Fibroblast of the aortic adventitia (primary cell): Measurements from ENCODE around the gene PAQR8. TPM values are rescaled to one million over a fixed set of nuclear protein-coding genes. Genes with fewer than 3 reads are reported as not detected.

ENCODE experiments used
- DNase-seq: peaks from one replicate; pipeline ENCODE4 v3.0.0-alpha.2; 2010; ENCODE audit warnings: low read depth
- H3K4me3 ChIP-seq: 2 replicates; pipeline ENCODE4 v1.5.1; 2011; ENCODE audit warnings: low read depth, mild to moderate bottlenecking, control low read depth, low read length, moderate library complexity
- total RNA-seq: library from RNA; depleted of rRNA; stranded (reverse); fragments of >200 nt; gene quantifications from 2 replicates; pipeline ENCODE4 v1.2.3, GENCODE V29; 2012; ENCODE audit warnings: low replicate concordance
- TF ChIP-seq, protein P1 (sequence below): IDR thresholded peaks from 2 replicates; pipeline ENCODE4 v1.5.1; 2011; ENCODE audit warnings: mild to moderate bottlenecking, low read length, control low read depth, inconsistent platforms; ENCODE audit not compliant: insufficient read depth

PAQR8 gene
- total RNA-seq, 1 donor, result 8.6 TPM

DNA sequence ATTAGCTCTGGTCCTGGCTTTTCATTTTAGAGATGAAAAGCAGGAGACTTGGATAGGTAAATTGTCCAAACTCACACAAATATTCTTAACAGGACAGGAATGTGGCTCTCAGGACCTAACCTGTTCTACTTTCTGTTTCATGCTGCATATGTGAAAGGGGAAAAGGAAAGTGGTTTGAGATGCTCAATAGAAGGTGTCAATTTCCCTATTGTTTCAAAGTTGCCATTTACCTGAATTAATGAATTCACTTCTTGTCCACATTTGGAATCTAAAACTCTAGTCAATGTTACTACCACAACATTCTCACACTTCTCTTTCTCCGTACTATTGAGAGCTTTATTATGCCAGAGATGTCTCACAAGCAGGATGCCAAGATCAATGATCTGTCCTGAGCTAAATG, 53.4 kb downstream of the PAQR8 start:
- TF ChIP-seq, protein P1, sequence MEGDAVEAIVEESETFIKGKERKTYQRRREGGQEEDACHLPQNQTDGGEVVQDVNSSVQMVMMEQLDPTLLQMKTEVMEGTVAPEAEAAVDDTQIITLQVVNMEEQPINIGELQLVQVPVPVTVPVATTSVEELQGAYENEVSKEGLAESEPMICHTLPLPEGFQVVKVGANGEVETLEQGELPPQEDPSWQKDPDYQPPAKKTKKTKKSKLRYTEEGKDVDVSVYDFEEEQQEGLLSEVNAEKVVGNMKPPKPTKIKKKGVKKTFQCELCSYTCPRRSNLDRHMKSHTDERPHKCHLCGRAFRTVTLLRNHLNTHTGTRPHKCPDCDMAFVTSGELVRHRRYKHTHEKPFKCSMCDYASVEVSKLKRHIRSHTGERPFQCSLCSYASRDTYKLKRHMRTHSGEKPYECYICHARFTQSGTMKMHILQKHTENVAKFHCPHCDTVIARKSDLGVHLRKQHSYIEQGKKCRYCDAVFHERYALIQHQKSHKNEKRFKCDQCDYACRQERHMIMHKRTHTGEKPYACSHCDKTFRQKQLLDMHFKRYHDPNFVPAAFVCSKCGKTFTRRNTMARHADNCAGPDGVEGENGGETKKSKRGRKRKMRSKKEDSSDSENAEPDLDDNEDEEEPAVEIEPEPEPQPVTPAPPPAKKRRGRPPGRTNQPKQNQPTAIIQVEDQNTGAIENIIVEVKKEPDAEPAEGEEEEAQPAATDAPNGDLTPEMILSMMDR, result no peak
- no peak overlapping the region for H3K4me3 ChIP-seq
- DNase-seq, result no peak

DNA sequence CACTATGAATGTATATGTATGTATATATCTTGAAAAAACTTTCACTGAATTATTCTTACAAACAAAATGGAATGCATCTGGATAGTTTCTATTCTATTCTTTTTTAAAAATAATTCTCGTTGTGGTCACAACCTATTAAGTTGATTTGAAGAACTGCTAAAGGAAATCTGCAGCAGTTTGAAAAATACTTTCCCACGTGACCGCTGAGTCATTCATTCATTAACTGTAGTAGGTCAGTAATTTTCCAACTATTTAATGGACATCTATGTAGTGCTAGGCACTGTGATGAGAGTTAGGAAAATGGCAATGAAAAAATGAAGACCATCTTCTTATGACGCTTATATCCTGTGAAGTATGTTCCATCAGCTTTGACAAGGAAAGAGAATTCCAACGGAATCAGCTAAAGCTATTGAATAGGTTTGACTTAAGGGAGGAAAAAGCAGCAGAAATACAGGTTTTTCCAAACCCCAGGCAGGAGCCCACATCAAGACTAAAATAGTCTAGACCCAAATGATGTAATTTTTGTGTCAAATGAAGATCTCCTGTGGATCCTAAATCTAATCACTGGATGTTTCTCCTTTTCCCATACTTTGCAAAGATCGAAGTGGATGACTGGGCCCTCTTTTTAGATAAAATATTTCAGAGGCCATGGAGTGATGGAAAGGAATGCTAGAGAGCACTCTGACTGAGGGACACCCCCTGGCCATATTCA, 54.1 kb downstream of the PAQR8 start:
- TF ChIP-seq, protein P1, result no peak
- DNase-seq, result peak; percentile 45
- no peak overlapping the region for H3K4me3 ChIP-seq

- peak; percentile 90 for DNase-seq
- TF ChIP-seq, protein P1, result peak; percentile 81
- H3K4me3 ChIP-seq, result no peak overlapping the region
These were observed 54.7 kb downstream of the PAQR8 start for GRCh38 chr6:52416629-52417151.

- DNase-seq, result peak; percentile 94
- H3K4me3 ChIP-seq, result peak overlapping the region; percentile 20
- TF ChIP-seq, protein P1, result no peak
These were observed 55.7 kb downstream of the PAQR8 start for GRCh38 chr6:52417675-52418111.

- TF ChIP-seq, protein P1, result no peak
- H3K4me3 ChIP-seq, result no peak overlapping the region
- DNase-seq, result no peak
These were observed 56.7 kb downstream of the PAQR8 start for GRCh38 chr6:52418606-52419005.

GRCh38 chr6:52419809-52420667, 58.1 kb downstream of the PAQR8 start, which contains the start of gene EFHC1:
EFHC1 (plus strand) TSS chr6:52420342; CDS start chr6:52420411, 69 bp downstream.
- TF ChIP-seq, protein P1, result no peak
- peak; percentile 96 for DNase-seq
- H3K4me3 ChIP-seq, result peak within 1 kb of the TSS; percentile 98
